Activated T-helper 1 cell treated with anti-CD3 and anti-CD28 coated beads, Interleukin-2, amount 50 U/mL, for 16 hours (primary cell): Measurements from ENCODE around the gene EMC7.
"Not testable (repeated sequence)": the region's sequence is repeated elsewhere in the genome, so short reads cannot be mapped to it uniquely, and the experiment has no call there.

Experiments
- DNase-seq, 2 donors: peaks; one replicate each; pipeline ENCODE4 v3.0.0-alpha.2; 2020; ENCODE audit warnings: low read depth in 1 of 2, low spot score in 1 of 2

The EMC7 gene

GRCh38 chr15:34085746-34086145 lies 15.9 kb downstream of the EMC7 start:
- DNase-seq, result no peak

DNA sequence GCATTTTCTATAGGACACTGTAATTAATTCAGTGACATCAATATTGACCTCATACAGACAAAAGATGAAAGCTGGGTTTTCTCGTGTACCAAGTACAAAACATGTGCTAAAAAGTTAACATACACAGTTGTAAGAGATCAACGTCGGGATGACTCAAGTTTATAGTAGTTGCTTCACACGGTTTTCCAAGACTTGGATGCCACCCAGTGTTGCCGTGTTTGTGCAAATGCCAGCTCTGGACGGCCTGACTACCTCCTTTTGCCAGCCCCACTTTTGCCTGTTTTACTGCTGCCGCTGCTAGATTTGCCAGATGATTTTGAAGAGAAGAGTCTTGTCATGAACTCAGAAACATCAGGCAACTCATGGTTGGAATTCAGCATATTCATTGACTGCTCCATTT lies 17.6 kb downstream of the EMC7 start:
- DNase-seq, result no peak

DNA sequence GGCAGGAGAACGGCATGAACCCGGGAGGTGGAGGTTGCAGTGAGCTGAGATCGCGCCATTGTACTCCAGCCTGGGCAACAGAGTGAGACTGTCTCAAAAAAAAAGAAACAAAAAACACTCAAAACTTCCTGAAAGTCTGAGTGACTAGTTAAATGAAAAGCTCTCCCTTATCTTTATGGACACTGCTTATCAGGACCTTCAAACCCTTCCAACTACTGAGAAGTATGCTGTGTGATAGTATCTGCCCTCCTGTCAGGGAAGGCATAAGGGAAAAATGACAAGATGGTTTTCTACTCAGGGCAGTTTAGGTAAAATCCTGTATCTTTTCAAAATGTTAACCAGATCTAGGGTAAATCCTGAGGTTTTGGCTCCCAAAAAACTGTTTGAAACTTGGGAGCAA lies 21.8 kb downstream of the EMC7 start:
- no peak for DNase-seq

GRCh38 chr15:34078900-34079299 lies 22.8 kb downstream of the EMC7 start:
- no peak for DNase-seq

DNA sequence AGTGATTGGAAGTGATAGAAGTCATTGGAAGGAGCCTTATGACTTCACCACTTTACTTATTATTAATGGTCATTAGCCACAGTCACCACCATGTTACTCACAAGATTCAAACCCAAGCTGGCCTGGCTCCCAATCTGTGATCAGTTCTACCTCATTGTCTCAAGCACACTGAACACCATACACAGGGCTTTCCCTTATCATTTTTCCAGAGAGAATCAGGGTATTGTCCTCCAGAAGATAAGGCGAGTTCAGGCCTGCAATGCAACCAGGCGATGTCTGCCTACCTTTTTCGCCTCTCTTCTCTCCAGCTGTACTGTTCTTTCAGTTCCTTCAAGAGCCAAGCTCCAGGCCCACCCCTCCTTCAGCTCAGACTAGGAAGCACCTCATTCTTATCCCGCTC lies 24.9 kb downstream of the EMC7 start:
- no peak for DNase-seq

DNA sequence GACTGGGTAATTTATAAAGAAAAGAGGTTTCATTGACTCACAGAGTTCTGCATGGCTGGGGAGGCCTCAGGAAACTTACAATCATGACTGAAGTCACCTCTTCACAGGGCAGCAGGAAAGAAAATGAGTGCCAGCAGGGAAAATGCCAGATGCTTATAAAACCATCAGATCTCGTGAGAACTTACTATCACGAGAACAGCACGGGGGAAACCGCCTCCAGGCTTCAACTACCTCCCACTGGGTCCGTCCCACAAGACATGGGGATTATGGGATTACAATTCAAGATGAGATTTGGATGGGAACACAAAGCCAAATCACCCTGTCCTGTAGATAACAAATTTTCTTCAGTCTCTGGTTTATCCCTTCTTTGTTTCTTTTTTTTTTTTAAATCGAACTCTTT lies 31.7 kb downstream of the EMC7 start:
- no peak for DNase-seq

- no peak for DNase-seq
Measured at GRCh38 chr15:34065941-34066340, 35.7 kb downstream of the EMC7 start.

GRCh38 chr15:34065261-34065660 lies 36.4 kb downstream of the EMC7 start:
- DNase-seq, result no peak

DNA sequence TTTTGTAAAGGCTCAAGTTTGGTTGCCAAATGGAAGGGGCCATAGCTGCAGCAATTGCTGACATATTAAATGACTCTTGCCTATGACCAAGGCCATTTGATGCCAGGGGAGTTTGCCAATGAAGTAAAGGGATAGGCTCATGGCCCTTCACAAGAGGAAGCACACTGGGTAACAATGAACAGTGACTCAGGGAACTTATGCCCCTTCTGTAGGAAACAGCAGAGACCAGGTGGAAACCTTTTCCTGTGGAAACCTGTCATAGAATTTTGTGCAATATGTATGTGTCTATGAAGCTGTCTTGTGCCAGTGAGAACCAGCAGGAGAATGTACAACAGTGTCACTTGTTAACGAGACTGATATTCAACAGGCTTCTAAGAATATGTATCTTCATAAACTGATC lies 37.2 kb downstream of the EMC7 start:
- DNase-seq, result no peak

DNA sequence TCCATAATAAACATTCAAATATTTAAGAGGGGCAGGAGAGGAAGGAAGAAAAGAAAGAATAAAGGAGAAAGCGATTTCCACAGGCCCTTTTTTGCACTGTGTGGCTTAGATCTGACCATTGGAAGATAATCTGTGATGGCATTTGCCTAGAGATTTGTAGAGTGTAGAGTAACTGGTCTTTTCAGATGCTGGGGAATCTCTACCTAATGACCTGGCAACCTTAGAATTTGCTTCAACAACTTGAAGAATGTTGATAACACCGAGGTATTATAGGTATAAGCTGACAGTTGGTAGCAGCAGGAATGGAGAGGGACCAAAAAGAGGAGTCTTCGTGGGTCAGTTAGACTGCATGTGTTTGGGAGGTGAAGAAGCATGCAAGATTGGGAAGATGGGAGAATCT lies 41.7 kb downstream of the EMC7 start:
- DNase-seq, result no peak

DNA sequence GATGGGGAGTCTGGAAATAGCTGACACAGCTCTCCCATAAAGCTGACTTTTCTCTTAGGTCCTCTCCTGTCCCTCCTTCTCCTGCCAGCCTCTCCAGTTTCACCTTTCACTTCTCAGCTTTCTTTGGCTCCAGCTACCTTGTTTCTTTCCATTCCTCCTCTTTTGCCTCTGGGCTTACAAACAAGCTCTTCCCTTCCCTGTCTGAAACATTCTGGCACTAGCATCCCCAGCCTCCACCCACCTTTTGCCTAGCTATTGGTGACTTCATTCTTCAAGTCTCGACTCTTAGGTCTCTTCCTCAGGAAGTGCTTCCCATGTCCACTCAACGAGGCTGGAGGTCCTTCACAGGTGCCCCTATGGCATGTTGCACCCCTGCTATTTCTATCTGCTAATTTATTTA lies 42.2 kb downstream of the EMC7 start:
- no peak for DNase-seq

- no peak for DNase-seq
Measured at GRCh38 chr15:34056911-34057310, 44.8 kb downstream of the EMC7 start.

DNA sequence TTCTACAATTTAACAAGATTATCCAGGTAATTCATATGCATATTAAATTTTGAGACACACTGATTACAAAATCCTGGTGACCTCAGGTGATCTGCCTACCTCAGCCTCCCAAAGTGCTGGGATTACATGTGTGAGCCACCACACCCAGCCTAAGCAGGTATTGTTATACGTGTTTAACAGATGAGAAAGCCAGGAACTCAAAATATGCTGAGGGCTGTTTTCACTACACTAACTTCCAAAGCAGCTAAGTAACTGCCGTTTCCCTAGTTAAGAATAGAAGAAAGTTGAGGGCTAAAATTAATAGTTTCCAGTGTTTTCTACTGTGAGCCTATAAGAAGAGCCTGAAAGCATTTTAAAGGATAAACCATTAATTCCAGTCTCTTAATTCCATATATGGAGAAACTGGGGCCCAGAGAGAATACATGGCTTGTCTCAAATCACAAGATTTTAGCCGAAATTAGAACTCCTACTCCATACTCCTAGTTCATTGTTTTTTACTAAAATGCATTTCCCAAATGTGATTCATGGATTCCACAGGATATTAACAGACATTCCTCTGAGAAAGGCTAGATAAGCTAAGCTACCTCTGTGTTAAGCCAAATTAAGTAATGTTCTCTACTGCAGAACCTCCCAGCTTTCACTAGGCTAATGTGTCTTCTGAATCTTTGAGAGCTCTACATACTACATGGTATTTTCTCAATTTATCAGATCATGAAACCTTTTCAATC lies 45.6 kb downstream of the EMC7 start:
- DNase-seq, result no peak

- DNase-seq, result no peak
Measured at GRCh38 chr15:34054081-34054707, 47.5 kb downstream of the EMC7 start.

- not testable (repeated sequence) for DNase-seq
Measured at GRCh38 chr15:34050385-34050784, 51.3 kb downstream of the EMC7 start.

DNA sequence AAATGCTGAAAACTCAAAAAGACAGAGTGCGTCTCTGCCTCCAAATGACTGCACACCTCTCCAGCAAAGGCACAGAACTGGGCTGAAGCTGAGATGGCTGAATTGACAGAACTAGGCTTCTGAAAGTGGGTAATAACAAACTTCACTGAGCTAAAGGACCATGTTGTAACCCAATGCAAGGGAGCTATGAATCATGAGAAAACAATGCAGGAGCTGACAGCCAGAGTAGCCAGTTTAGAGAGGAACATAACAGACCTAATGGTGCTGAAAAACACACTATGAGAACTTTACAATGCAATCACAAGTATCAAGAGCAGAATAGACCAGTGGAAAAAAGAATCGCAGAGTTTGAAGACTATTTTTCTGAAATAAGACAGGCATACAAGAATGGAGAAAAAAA lies 52.5 kb downstream of the EMC7 start:
- DNase-seq, result no peak

DNA sequence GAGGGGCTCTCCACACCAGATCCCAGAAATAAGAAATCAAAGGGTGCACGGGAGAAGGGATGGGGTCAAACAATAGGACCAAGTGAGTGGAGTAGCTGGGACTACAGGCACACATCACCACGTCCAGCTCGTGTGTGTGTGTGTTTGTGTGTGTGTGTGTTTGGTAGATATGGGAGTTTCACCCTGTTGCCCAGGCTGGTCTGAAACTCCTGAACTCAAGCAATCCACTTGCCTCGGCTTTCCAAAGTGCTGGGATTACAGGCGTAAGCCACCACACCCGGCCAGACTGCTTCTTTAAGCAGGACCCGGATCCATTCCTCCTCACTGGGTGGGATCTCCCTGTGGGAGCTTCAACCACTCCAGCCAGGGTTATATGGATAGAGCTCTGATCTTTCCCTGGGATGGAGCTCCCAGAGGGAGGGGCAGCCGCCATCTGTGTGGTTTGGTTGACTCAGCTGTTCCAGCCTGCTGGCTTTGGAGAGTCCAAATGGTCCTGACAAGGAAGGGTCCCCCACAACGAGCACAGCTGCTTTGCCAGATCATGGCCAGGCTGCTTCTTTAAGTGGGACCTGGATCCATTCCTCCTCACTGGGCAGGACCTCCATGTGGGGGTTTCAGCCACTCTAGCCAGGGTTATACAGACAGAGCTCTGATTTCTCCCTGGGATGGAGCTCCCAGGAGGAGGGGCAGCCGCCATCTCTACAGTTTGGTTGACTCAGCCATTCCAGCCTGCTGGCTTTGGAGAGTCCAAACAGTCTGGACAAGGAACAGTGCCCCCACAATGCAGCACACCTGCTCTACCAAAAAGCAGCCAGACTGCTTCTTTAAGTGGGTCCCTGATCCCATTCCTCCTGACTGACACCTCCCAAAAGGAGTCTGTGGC lies 53.5 kb downstream of the EMC7 start:
- no peak for DNase-seq

- DNase-seq, result no peak
Measured at GRCh38 chr15:34046471-34047145, 55.1 kb downstream of the EMC7 start.

DNA sequence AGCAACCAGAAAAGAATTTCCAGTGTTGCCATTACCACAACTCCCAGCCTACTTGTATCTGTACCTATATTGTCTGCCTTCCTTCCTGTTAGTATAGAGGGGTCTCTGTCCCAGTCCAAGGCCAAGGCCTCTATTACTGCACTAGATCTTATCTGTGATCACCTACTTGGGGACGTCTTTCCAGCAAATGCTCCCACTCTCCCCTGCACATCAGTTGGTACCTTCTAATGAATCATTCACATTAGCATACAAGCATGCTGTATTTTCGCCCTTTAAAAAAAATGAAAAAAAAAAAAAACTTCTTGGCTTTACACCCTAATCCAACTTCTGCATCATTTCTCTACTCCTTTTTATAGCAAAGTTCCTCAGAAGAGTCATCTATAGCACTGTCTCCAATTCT lies 57.8 kb downstream of the EMC7 start:
- DNase-seq, result no peak

DNA sequence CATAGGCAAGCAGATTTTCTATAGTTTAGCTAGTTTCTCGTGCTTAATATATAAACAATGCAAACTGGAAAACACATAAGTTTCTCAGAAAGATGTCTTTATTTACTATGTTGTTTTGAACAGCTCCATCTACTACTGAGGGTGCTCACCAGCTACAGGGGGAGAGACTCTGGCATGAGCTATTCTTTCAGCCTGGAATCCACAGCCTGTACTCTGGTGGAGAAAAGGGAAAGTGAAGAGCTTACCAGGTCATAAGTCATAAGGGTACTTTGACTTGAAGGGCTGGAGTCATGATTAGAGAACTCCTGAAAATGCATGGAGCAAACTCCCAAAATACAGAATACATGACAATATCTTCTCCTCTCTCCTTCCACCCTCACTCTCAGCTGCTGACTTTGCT lies 58.3 kb downstream of the EMC7 start:
- no peak for DNase-seq

DNA sequence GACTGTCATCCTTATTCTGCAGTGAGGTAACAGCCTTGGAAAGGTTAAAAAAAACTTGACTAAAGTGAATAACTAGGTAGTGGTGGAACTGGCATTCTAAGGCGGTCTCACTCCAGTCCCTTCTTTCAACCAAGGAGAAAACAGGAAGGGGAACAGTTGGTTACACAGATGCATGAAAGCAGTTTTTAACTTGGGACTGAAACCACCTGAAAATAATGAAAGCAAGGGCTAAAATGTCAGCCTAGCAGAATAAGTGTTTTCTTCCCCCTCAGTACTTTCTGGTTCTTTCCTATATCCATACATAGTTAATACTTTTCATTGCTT lies 61.9 kb downstream of the EMC7 start:
- no peak for DNase-seq
